Measurements from ENCODE around the gene UBE4B.

DNA sequence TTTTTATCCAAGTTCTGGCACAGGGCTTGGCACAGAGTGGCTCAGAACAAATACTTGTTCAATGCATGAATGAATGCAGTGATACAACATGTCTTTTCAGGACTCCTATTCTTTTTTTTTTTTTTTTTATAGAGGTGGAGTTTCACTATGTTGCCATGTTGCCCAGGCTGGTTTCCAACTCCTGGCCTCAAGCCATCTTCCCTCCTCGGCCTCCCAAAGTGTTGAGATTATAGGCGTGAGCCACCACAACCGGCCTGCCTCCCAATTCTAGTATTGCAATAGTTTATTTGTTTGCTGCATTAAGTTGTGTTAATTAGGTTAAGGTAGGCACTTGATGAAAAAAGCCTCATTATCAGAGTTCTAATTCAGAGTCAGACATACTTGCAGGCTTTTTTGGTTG lies 17.9 kb downstream of the UBE4B start:
- TF ChIP-seq POLR2A (IDR thresholded peaks at IDR 0.05; ENCODE audit: low read length) (no peak), CEBPB (IDR thresholded peaks at IDR 0.05) (no peak), ZSCAN20 (CRISPR knock-in tag; IDR thresholded peaks at IDR 0.05) (no peak), RCOR1 (IDR thresholded peaks at IDR 0.05; ENCODE audit: low read depth, low read length) (no peak), RNF2 (IDR thresholded peaks at IDR 0.05; ENCODE audit: borderline replicate concordance, low read depth) (no peak), JUN (IDR thresholded peaks at IDR 0.05) (no peak), EP300 (IDR thresholded peaks at IDR 0.05) (no peak)
- TF ChIP-seq, protein P1, sequence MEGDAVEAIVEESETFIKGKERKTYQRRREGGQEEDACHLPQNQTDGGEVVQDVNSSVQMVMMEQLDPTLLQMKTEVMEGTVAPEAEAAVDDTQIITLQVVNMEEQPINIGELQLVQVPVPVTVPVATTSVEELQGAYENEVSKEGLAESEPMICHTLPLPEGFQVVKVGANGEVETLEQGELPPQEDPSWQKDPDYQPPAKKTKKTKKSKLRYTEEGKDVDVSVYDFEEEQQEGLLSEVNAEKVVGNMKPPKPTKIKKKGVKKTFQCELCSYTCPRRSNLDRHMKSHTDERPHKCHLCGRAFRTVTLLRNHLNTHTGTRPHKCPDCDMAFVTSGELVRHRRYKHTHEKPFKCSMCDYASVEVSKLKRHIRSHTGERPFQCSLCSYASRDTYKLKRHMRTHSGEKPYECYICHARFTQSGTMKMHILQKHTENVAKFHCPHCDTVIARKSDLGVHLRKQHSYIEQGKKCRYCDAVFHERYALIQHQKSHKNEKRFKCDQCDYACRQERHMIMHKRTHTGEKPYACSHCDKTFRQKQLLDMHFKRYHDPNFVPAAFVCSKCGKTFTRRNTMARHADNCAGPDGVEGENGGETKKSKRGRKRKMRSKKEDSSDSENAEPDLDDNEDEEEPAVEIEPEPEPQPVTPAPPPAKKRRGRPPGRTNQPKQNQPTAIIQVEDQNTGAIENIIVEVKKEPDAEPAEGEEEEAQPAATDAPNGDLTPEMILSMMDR (IDR thresholded peaks at IDR 0.05): no peak
- TF ChIP-seq, protein P2, sequence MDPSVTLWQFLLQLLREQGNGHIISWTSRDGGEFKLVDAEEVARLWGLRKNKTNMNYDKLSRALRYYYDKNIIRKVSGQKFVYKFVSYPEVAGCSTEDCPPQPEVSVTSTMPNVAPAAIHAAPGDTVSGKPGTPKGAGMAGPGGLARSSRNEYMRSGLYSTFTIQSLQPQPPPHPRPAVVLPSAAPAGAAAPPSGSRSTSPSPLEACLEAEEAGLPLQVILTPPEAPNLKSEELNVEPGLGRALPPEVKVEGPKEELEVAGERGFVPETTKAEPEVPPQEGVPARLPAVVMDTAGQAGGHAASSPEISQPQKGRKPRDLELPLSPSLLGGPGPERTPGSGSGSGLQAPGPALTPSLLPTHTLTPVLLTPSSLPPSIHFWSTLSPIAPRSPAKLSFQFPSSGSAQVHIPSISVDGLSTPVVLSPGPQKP (IDR thresholded peaks at IDR 0.05; ENCODE audit: low read depth, low read length): no peak
